GM12878 (cell line): ENCODE results near the gene NEGR1. TPM values are rescaled to one million over a fixed set of nuclear protein-coding genes. Genes with fewer than 3 reads are reported as not detected.

Experiments used
- ATAC-seq: fragments of 200-7000 bp; cut with Tn5 transposase; 3 replicates; pipeline ENCODE4 v1.9.1; 2020; ENCODE audit warnings: mild to moderate bottlenecking, moderate library complexity
- BruUV-seq: library from RNA; stranded (reverse); fragments of 400-500 nt; replicated peaks from 2 replicates; lab custom pipeline; 2021; lab: Mats Ljungman, UMichigan
- CTCF ChIA-PET: fragments of 300-600 bp; sonication (Branson Sonifier 250); formaldehyde crosslinking; extraction: SDS; loops from one replicate; lab custom pipeline; 2021; ENCODE audit warnings: inconsistent platforms; lab: Yijun Ruan, JAX
- POLR2A ChIA-PET: fragments of 350-600 bp; formaldehyde crosslinking; extraction: SDS; loops from one replicate; lab custom pipeline; 2021; ENCODE audit warnings: inconsistent platforms; lab: Charles Lee
- RAD21 ChIA-PET: fragments of 300-600 bp; sonication (Branson Sonifier 250); formaldehyde crosslinking; loops from one replicate; lab custom pipeline; 2023; ENCODE audit warnings: antibody characterized with exemption; ENCODE audit not compliant: unreplicated experiment; lab: Charles Lee
- SMC1A ChIA-PET: fragments of 300-600 bp; sonication (Branson Sonifier 250); formaldehyde crosslinking; loops from one replicate; lab custom pipeline; 2023; ENCODE audit not compliant: unreplicated experiment, uncharacterized antibody; lab: Charles Lee
- DNase-seq: peaks from one replicate; pipeline ENCODE4 v3.0.0-alpha.2; 2011; ENCODE audit warnings: low read depth, low spot score
- FAIRE-seq: peaks from 3 replicates; lab custom pipeline; 2011; peaks lifted over from hg19 to GRCh38; lab: Jason Lieb, UNC
- H2AFZ ChIP-seq: 2 replicates; pipeline ENCODE4 v1.6.0; 2011; ENCODE audit warnings: low read depth, low read length, control low read depth; ENCODE audit not compliant: control insufficient read depth
- H3K27ac ChIP-seq: 2 replicates; pipeline ENCODE4 v1.5.1; 2011; ENCODE audit warnings: control low read depth; ENCODE audit not compliant: control insufficient read depth, insufficient read depth
- H3K27me3 ChIP-seq, 2 experiments: replicated peaks in 1 of 2; 2 replicates each; pipeline versions ENCODE4 v1.6.0 to v1.6.1; 2011; ENCODE audit warnings: low read length in 1 of 2; ENCODE audit not compliant: control insufficient read depth in 2 of 2, insufficient read depth in 2 of 2
- H3K36me3 ChIP-seq, 2 experiments: 2 replicates each; pipeline ENCODE4 v1.5.1; 2011; ENCODE audit warnings: low read length in 1 of 2; ENCODE audit not compliant: control insufficient read depth in 2 of 2, insufficient read depth in 2 of 2
- H3K4me1 ChIP-seq: 2 replicates; pipeline ENCODE4 v1.6.1; 2011; ENCODE audit warnings: mild to moderate bottlenecking, low read length, moderate library complexity, mixed read lengths; ENCODE audit not compliant: control insufficient read depth, insufficient read depth
- H3K4me2 ChIP-seq: 2 replicates; pipeline ENCODE4 v1.6.0; 2011; ENCODE audit warnings: control low read depth; ENCODE audit not compliant: control insufficient read depth, insufficient read depth
- H3K4me3 ChIP-seq: fragments of 200-600 bp; sonication (generic); 2 replicates; pipeline ENCODE4 v1.5.1; 2016
- H3K79me2 ChIP-seq: 2 replicates; pipeline ENCODE4 v1.6.0; 2011; ENCODE audit warnings: low read length; ENCODE audit not compliant: control insufficient read depth, insufficient read depth
- H3K9ac ChIP-seq: 2 replicates; pipeline ENCODE4 v1.8.0; 2011; ENCODE audit warnings: low read length, control low read depth, mixed read lengths; ENCODE audit not compliant: control insufficient read depth, insufficient read depth
- H3K9me3 ChIP-seq: replicated peaks from 3 replicates; pipeline ENCODE4 v1.5.1; 2011; ENCODE audit warnings: mild to moderate bottlenecking, low read length; ENCODE audit not compliant: control insufficient read depth, insufficient read depth
- H4K20me1 ChIP-seq: 2 replicates; pipeline ENCODE4 v1.6.0; 2011; ENCODE audit not compliant: control insufficient read depth, insufficient read depth
- CBX5 ChIP-seq: sonication (generic); IDR thresholded peaks from 2 replicates; pipeline ENCODE4 v1.6.1; 2016; ENCODE audit warnings: low read depth, moderate library complexity, mild to moderate bottlenecking, inconsistent platforms
- LARP7 ChIP-seq: fragments of 450-650 bp; IDR thresholded peaks from 2 replicates; pipeline ENCODE4 v1.6.1; 2017; ENCODE audit warnings: mild to moderate bottlenecking
- NRF1 ChIP-seq: conservative IDR thresholded peaks from 2 replicates; pipeline ENCODE4 v1.6.1; 2011; ENCODE audit warnings: mild to moderate bottlenecking, low read depth, low read length, improper control_type of control experiment
- PAX8 ChIP-seq: fragments of 450-650 bp; IDR thresholded peaks from 2 replicates; pipeline ENCODE4 v1.6.1; 2017; ENCODE audit warnings: mild to moderate bottlenecking, moderate library complexity
- RB1 ChIP-seq: fragments of 450-650 bp; formaldehyde crosslinking; IDR thresholded peaks from 2 replicates; pipeline ENCODE4 v1.6.1; 2017; ENCODE audit warnings: mild to moderate bottlenecking, borderline replicate concordance
- SUZ12 ChIP-seq: fragments of 200-600 bp; sonication (generic); IDR thresholded peaks from one replicate; pipeline ENCODE4 v1.6.1; 2018; ENCODE audit warnings: antibody characterized with exemption, mild to moderate bottlenecking; ENCODE audit not compliant: unreplicated experiment
- YBX1 ChIP-seq: fragments of 450-650 bp; IDR thresholded peaks from 2 replicates; pipeline ENCODE4 v1.6.1; 2016; ENCODE audit warnings: antibody characterized with exemption
- ZNF207 ChIP-seq: fragments of 450-650 bp; IDR thresholded peaks from 2 replicates; pipeline ENCODE4 v1.6.1; 2014; ENCODE audit warnings: antibody characterized with exemption, mild to moderate bottlenecking, borderline replicate concordance
- ZZZ3 ChIP-seq: IDR thresholded peaks from 2 replicates; pipeline ENCODE4 v1.6.1; 2011; ENCODE audit warnings: low read depth; ENCODE audit not compliant: control insufficient read depth, insufficient read length
- WGBS: methylation state at CpG from one replicate; pipeline ENCODE4 v1.1.6; 2016; ENCODE audit warnings: low lambda C conversion rate; ENCODE audit not compliant: insufficient replicate concordance, insufficient coverage; ENCODE audit errors: missing lambda C conversion rate; 5-methylcytosine and 5-hydroxymethylcytosine counted together
- in situ Hi-C: fragments of 300-500 bp; cut with MboI; formaldehyde crosslinking; loops from 9 replicates; pipeline ENCODE4 v1.14.3; 2018; ENCODE audit warnings: mixed read lengths
- intact Hi-C: fragments of 100-400 bp; cut with micrococcal nuclease; formaldehyde crosslinking; loops from one replicate; pipeline ENCODE4 v1.14.2; 2022; ENCODE audit not compliant: unreplicated experiment
- polyA plus RNA-seq, 11 experiments: library from polyadenylated mRNA; depleted of rRNA in 4 of 11; unstranded in 6 of 11; stranded (reverse) in 5 of 11; fragments of >200 nt; fragmentation: Nextera tagmentation in 4 of 11; fragmentation: Illumina TruSeq in 1 of 11; extraction: Ambion mirVana in 4 of 11; extraction: Trizol in 1 of 11; gene quantifications; 1 replicate in 1 of 11; 2 replicates in 10 of 11; pipeline versions ENCODE4 v1.2.1 to v1.2.3, GENCODE V29; 2011 to 2016; ENCODE audit warnings: inconsistent platforms in 2 of 11, missing spikeins in 2 of 11, low read depth in 1 of 11
- total RNA-seq, 4 experiments: library from RNA; depleted of rRNA in 3 of 4; stranded (reverse); fragments of >200 nt in 3 of 4; fragmentation: Illumina TruSeq in 1 of 4; extraction: Trizol in 1 of 4; gene quantifications; 2 replicates each; pipeline versions ENCODE4 v1.2.1 to v1.2.3, GENCODE V29; 2013 to 2021
- TF ChIP-seq, protein P1 (sequence below): fragments of 450-650 bp; IDR thresholded peaks from 2 replicates; pipeline ENCODE4 v1.6.1; 2017; ENCODE audit warnings: mild to moderate bottlenecking
- TF ChIP-seq, protein P2 (sequence below): fragments of 450-650 bp; IDR thresholded peaks from 2 replicates; pipeline ENCODE4 v1.6.1; 2016; ENCODE audit warnings: mild to moderate bottlenecking, moderate library complexity, borderline replicate concordance

NEGR1 gene
- total and polyA plus RNA-seq, 10 of the 15 experiments (the other 5 are each of a cell fraction or from before 2014, with no cell fraction given) = under 0.01 to 0.03 (median 0.01) TPM; not detected in 7

DNA sequence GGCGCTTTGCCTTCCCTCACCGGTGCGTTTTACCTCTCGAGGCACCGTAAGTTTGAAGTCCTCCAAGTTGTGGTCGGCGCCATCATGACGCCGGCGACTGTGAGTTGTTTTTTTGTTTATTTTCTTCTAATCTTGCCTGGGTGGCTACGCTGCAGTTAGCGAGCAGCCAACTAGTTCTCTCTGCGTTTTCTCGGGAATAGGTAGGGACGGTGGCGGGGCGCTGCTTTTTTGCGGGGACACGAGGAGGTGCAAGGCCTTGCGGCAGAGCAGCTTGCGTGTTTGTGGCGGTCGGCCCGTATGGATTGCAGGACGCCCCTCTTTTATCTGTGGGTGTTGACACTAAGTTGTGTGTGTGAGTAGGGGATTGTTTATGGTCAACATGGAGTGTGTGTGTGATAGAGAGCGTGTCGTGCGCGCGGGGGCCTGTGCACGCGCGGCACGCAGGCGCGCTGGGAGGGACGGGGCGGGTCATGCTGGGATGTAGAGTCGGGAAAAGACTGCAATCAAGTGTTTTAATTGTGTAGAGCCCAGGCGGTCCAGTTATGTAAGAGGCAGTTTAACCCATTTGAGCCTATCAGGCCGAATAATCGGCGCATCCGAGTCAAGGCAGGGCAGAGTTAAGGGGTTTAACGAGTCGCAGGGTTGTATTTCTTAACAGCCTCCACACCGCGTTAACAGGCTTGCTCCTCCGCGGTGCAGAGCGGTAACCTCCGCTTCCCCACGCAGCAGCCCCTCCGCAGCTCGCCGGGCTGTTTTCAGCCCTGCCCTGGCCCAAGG is 1.2 kb upstream of the NEGR1 start:
- BruUV-seq = no TSS peak
- ChIA-PET SMC1A (no interaction called here), POLR2A (no interaction called here)

DNA sequence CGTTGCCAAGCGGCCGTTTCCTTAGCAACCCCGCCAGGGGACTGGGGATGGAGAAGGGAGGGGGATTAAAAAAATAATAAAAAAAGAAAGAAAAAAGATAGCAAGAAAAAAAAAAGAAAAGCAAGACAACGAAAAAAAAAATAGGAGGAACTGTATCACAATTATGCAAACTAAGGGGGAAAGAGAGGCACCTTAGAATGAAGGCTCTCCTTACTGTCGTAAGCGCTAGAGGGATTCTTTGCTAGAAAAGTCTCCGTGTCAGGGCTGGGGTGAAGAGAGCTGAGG is 625 bp upstream of the NEGR1 start:
- Histone ChIP-seq H3K79me2 (no peaks in the 10 kb centered on the region), H3K9ac (no peak overlapping the region), H3K4me1 (peaks cover 4% of the 10 kb centered on the region), H4K20me1 (no peaks in the 10 kb centered on the region), H3K4me2 (peak overlapping the region; percentile 68), H3K27ac (no peak overlapping the region), H3K4me3 (peak overlapping the region; percentile 55), H2AFZ (no peak overlapping the region; the same call in 1 of the 2 replicates), H3K36me3 (no peaks in the 10 kb centered on the region), H3K9me3 (no peaks in the 10 kb centered on the region), H3K27me3 (peaks cover 8 to 10% of the 10 kb centered on the region in 2 experiments; a peak in 3 of 4 replicates)
- SMC1A ChIA-PET = no interaction called here
- in situ Hi-C loops = no loop called here
- no TSS peak for BruUV-seq
- WGBS = 2% methylated on average over 8 of the region's 8 CpGs
- intact Hi-C loops = no loop called here
- CTCF ChIA-PET = no interaction called here
- FAIRE-seq (no peak), ATAC-seq (0 out of 3 replicates have a peak, but pooled peaks have one; percentile 11), DNase-seq (no peak)
- POLR2A ChIA-PET = no interaction called here
- RAD21 ChIA-PET = no interaction called here
- TF ChIP-seq RB1 = no peak
- no peak for TF ChIP-seq ZZZ3
- TF ChIP-seq, protein P1, sequence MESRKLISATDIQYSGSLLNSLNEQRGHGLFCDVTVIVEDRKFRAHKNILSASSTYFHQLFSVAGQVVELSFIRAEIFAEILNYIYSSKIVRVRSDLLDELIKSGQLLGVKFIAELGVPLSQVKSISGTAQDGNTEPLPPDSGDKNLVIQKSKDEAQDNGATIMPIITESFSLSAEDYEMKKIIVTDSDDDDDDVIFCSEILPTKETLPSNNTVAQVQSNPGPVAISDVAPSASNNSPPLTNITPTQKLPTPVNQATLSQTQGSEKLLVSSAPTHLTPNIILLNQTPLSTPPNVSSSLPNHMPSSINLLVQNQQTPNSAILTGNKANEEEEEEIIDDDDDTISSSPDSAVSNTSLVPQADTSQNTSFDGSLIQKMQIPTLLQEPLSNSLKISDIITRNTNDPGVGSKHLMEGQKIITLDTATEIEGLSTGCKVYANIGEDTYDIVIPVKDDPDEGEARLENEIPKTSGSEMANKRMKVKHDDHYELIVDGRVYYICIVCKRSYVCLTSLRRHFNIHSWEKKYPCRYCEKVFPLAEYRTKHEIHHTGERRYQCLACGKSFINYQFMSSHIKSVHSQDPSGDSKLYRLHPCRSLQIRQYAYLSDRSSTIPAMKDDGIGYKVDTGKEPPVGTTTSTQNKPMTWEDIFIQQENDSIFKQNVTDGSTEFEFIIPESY = no peak
- no peak for TF ChIP-seq CBX5
- TF ChIP-seq ZNF207 = no peak
- TF ChIP-seq, protein P2, sequence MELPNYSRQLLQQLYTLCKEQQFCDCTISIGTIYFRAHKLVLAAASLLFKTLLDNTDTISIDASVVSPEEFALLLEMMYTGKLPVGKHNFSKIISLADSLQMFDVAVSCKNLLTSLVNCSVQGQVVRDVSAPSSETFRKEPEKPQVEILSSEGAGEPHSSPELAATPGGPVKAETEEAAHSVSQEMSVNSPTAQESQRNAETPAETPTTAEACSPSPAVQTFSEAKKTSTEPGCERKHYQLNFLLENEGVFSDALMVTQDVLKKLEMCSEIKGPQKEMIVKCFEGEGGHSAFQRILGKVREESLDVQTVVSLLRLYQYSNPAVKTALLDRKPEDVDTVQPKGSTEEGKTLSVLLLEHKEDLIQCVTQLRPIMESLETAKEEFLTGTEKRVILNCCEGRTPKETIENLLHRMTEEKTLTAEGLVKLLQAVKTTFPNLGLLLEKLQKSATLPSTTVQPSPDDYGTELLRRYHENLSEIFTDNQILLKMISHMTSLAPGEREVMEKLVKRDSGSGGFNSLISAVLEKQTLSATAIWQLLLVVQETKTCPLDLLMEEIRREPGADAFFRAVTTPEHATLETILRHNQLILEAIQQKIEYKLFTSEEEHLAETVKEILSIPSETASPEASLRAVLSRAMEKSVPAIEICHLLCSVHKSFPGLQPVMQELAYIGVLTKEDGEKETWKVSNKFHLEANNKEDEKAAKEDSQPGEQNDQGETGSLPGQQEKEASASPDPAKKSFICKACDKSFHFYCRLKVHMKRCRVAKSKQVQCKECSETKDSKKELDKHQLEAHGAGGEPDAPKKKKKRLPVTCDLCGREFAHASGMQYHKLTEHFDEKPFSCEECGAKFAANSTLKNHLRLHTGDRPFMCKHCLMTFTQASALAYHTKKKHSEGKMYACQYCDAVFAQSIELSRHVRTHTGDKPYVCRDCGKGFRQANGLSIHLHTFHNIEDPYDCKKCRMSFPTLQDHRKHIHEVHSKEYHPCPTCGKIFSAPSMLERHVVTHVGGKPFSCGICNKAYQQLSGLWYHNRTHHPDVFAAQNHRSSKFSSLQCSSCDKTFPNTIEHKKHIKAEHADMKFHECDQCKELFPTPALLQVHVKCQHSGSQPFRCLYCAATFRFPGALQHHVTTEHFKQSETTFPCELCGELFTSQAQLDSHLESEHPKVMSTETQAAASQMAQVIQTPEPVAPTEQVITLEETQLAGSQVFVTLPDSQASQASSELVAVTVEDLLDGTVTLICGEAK = no peak
- no peak for TF ChIP-seq LARP7
- no peak for TF ChIP-seq NRF1

More for the DNA sequence above, 1.2 kb upstream of the NEGR1 start:
- FAIRE-seq (no peak), DNase-seq (no peak), ATAC-seq (peak; percentile 16; the same call in 2 of the 3 replicates)
- Histone ChIP-seq H3K4me1 (peaks cover 4% of the 10 kb centered on the region), H3K9ac (no peak overlapping the region), H3K79me2 (no peaks in the 10 kb centered on the region), H2AFZ (no peak overlapping the region; the same call in none of the 2 replicates), H4K20me1 (no peaks in the 10 kb centered on the region), H3K27ac (no peak overlapping the region), H3K4me3 (peak overlapping the region; percentile 55), H3K36me3 (no peaks in the 10 kb centered on the region), H3K4me2 (peak overlapping the region; percentile 68), H3K9me3 (no peaks in the 10 kb centered on the region), H3K27me3 (peaks cover 8 to 10% of the 10 kb centered on the region in 2 experiments; a peak in 3 of 4 replicates)
- TF ChIP-seq SUZ12 (peak; percentile 48), YBX1 (no peak), PAX8 (no peak)
- in situ Hi-C loops = no loop called here
- intact Hi-C loops = loop anchor here (2.0 kb wide), 1 partner anchor 151 kb away; no protein-coding TSS in a partner anchor
- ChIA-PET CTCF (no interaction called here), RAD21 (no interaction called here)
- 10% methylated on average over 56 of the region's 56 CpGs for WGBS
